HG03521 (cell line): ENCODE results near the gene IZUMO1.

Experiments used
- ATAC-seq: cut with Tn5 transposase; IDR thresholded peaks from one replicate; pipeline ENCODE4 v1.9.1; 2021; ENCODE audit warnings: mild to moderate bottlenecking, moderate library complexity; ENCODE audit not compliant: unreplicated experiment

IZUMO1 gene

GRCh38 chr19:48757741-48758144 is 11.0 kb upstream of the IZUMO1 start:
- no peak for ATAC-seq

GRCh38 chr19:48757089-48757675 is 10.5 kb upstream of the IZUMO1 start:
- no peak for ATAC-seq

- ATAC-seq: no peak
Observed at GRCh38 chr19:48756686-48757085, 10.0 kb upstream of the IZUMO1 start.

GRCh38 chr19:48756212-48756611 is 9.5 kb upstream of the IZUMO1 start:
- no peak for ATAC-seq

GRCh38 chr19:48755787-48756186 is 9.1 kb upstream of the IZUMO1 start:
- ATAC-seq: no peak

GRCh38 chr19:48755084-48755641 is 8.5 kb upstream of the IZUMO1 start, which contains the start of gene FGF21:
TSS of gene FGF21 (plus strand) at chr19:48755524. CDS start at chr19:48756237, 713 bp downstream.
- ATAC-seq: no peak

GRCh38 chr19:48752496-48753365 is 6.0 kb upstream of the IZUMO1 start, which contains the start of gene FUT1:
TSS of gene FUT1 (minus strand) at chr19:48752641. CDS start at chr19:48751281, 1,360 bp downstream.
- ATAC-seq: no peak

GRCh38 chr19:48751845-48752495 is 5.3 kb upstream of the IZUMO1 start:
- ATAC-seq: no peak

- ATAC-seq: no peak
Observed at GRCh38 chr19:48750771-48751504, 4.2 kb upstream of the IZUMO1 start.

- ATAC-seq: no peak
Observed at GRCh38 chr19:48750351-48750750, 3.6 kb upstream of the IZUMO1 start.

- no peak for ATAC-seq
Observed at GRCh38 chr19:48749571-48750198, 3.0 kb upstream of the IZUMO1 start.

- ATAC-seq: no peak
Observed at GRCh38 chr19:48746110-48746509, 599 bp downstream of the IZUMO1 start.

GRCh38 chr19:48745208-48745995 is 1.3 kb downstream of the IZUMO1 start:
- no peak for ATAC-seq

- no peak for ATAC-seq
Observed at GRCh38 chr19:48742096-48742495, 4.6 kb downstream of the IZUMO1 start.

- ATAC-seq: no peak
Observed at GRCh38 chr19:48741129-48741999, 5.3 kb downstream of the IZUMO1 start.

GRCh38 chr19:48740164-48740972 is 6.3 kb downstream of the IZUMO1 start, which contains the start of gene RASIP1:
TSS of gene RASIP1 (minus strand) at chr19:48740610. CDS start at chr19:48740282, 328 bp downstream.
- ATAC-seq: no peak

- no peak for ATAC-seq
Observed at GRCh38 chr19:48739404-48740163, 7.1 kb downstream of the IZUMO1 start.
